Activated gamma-delta T cell treated with anti-CD3 and anti-CD28 coated beads, Interleukin-2, amount 50 U/mL, for 16 hours (primary cell): ENCODE measurements around the gene BBS10.
"Not testable (repeated sequence)": the region's sequence is repeated elsewhere in the genome, so short reads cannot be mapped to it uniquely, and the experiment has no call there.

Experiments used
- DNase-seq: peaks from one replicate; pipeline ENCODE4 v3.0.0-alpha.2; 2020; ENCODE audit warnings: low read depth

BBS10 gene

GRCh38 chr12:76329606-76330005, 18.6 kb downstream of the BBS10 start:
- DNase-seq: no peak

GRCh38 chr12:76329159-76329558, 19.1 kb downstream of the BBS10 start:
- no peak for DNase-seq

DNA sequence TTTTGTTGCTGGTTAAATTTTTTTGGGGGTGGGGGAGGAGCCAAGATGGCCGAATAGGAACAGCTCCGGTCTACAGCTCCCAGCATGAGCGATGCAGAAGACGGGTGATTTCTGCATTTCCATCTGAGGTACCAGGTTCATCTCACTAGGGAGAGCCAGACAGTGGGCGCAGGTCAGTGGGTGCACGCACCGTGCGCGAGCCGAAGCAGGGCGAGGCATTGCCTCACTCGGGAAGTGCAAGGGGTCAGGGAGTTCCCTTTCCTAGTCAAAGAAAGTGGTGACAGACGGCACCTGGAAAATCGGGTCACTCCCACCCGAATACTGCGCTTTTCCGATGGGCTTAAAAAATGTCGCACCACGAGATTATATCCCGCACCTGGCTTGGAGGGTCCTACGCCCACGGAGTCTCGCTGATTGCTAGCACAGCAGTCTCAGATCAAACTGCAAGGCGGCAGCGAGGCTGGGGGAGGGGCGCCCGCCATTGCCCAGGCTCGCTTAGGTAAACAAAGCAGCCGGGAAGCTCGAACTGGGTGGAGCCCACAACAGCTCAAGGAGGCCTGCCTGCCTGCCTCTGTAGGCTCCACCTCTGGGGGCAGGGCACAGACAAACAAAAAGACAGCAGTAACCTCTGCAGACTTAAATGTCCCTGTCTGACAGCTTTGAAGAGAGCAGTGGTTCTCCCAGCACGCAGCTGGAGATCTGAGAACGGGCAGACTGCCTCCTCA, 28.5 kb downstream of the BBS10 start:
- not testable (repeated sequence) for DNase-seq

GRCh38 chr12:76318773-76319594, 29.2 kb downstream of the BBS10 start:
- DNase-seq: no peak

DNA sequence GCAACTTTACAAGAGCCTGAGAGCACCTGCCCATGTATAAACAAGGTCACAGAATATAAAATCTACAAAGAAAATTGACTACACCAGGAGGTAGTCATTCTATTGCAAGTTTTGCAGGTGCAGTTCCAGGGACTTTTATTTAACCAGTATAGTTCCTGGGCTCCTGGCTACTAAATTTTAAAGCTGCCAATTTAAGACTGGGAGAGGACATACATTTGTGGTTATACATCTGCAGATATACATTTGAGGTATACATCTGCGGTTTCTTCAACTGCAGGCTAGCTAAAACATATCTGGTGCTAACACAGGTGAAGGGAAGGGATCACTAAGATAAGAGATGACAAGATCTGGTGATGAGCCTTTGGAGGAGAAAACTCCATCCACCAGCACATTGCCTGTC, 30.2 kb downstream of the BBS10 start:
- no peak for DNase-seq

DNA sequence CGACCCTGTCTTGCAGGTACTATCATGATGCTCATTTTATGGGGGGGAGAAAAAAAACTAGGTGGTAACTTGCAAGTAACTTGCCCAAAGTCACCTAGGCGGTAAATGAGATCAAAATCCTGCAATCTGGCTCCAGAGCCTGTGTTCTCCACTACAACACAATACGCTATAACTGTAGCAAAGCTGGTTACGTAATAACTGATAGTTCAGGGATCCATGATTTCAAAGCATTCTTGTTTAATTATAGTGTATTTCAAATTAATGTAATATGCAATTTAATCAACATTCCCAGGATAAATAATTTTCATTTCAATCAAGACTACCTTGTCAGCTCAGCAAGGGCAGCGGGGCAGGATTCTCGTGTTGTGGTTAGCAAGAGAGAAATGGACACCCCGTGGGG, 31.7 kb downstream of the BBS10 start:
- DNase-seq: no peak

DNA sequence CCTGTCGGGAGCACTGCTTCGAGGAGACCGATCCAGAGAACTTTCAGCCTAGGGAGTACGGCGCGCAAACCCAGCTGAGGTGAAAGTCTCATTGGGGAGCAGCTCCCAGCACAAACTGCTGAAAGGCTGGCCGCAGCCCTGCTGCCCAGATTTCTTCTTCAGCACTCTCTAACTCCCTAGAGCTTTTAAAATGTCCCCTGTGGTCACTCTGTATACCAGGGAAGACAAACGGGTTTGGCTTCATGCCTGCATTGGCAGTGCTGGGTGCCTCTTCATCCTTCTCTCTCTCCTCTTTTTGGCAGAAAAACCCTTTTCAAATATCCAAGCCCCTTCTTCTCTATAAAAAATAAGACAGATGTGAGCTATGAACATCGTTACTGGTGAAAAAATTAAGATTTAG, 34.9 kb downstream of the BBS10 start:
- no peak for DNase-seq

- no peak for DNase-seq
Observed at GRCh38 chr12:76312315-76312714, 35.9 kb downstream of the BBS10 start.

GRCh38 chr12:76311796-76312195, 36.4 kb downstream of the BBS10 start:
- DNase-seq: no peak

DNA sequence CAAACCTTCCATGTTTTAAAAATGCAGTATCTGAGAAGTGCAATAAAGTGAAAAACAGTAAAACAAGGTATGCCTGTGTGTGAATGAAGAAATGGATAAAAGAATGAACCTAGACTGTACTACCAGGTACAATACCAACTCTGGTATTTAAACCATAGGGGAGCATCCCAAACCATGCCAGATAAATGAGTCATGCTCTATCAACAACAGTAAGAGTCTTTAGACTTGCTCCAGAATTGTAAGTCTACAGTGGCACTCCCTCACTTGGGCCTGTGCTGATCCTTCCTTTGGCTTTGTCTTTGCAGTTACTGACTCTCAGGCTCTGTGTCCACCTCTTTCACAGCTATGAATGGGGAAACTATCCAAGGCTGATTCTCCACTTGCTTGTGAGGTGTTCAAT, 38.1 kb downstream of the BBS10 start:
- DNase-seq: no peak

DNA sequence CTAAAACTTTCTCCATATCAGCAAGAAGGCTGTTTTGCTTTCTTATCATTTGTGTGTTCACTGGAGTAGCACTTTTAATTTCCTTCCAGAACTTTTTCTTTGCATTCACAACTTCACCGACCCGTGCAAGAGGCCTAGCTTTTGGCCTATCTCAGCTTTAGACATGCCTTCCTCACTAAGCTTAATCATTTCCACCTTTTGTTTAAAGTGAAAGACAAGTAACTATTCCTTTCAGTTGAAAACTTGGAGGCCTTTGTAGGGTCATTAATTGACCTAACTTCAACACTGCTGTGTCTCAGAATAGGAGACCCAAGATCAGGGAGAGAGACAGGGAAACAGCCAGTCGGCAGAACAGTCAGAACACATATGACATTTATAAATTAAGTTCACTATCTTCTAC, 39.3 kb downstream of the BBS10 start:
- no peak for DNase-seq

GRCh38 chr12:76307083-76307482, 41.1 kb downstream of the BBS10 start:
- DNase-seq: no peak

- no peak for DNase-seq
Observed at GRCh38 chr12:76303989-76304460, 44.2 kb downstream of the BBS10 start.

GRCh38 chr12:76303365-76303764, 44.9 kb downstream of the BBS10 start:
- DNase-seq: no peak

- no peak for DNase-seq
Observed at GRCh38 chr12:76300297-76300665, 47.9 kb downstream of the BBS10 start.

DNA sequence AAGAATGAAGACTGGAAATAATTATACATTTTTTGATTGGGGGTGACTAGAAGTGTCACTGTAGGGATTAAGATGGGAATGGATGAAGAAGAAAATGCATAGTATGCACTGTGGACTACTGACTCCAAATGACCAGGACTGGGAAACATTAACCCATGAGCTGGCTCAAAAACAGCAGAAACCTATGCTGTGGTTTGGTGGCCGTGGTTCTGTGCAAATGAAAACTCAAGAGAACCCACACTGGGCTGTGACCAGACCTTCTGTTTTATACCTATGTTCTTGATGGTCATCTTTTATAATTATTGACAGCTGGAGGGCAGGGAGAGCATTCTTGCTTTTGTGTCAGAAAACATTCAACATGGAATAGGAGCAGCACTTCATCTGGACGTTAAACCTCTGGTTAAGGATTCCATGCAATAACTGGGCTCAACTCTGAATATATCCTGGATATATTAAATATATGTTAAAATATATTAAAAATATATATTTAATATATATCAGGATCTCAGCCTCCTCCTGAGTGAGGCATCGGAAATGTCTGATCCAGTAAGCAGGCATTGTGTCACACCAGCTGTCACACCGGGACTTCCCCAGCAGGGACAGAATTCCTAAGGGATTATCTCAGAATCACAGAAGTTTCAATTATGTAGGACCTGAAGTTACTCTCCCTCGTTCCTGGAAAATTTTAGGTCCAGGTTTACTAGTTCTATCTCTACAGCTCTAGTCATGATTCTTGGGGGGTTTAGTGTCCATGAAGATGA, 48.5 kb downstream of the BBS10 start:
- no peak for DNase-seq
